ENCODE measurements around the gene TRIM39. TPM values are rescaled to one million over a fixed set of nuclear protein-coding genes. Genes with fewer than 3 reads are reported as not detected.

The TRIM39 gene
- total and polyA plus RNA-seq, 5 donors from 2014 or later: 5.2 to 39.2 (median 11.7) TPM

DNA sequence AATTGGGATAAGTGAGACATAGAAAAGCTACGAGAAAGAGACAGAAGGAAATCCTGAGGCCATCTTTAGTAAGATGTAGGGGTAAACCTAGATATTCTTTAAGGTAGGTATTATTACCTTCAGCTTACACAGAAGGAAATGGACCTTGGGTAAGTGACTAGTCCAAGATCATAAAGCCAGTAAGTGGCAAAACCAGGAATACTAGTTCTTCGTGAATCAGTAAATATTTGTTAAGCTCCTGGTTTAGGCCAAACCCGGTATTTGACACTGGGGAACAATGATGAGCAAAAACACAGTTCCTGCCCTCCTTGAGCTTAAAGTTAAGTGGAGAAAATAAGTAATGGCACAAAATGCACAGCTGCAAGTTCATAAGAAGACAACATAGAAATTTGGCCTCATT is 5.3 kb downstream of the TRIM39 start:
- Mint-ChIP-seq H3K4me3 (peak overlapping the region in 1 of 4 donors; percentile 16), H3K36me3 (peaks cover 46% of the 10 kb centered on the region), H3K4me1 (peaks cover 10 to 23% (median 15%) of the 10 kb centered on the region in 4 donors), H3K27ac (no peak overlapping the region), H3K27me3 (peaks cover 5% of the 10 kb centered on the region), H3K9me3 (no peaks in the 10 kb centered on the region)
- H3K4me3 ChIP-seq (ENCODE audit: low read depth, low read length): no peak overlapping the region
- no peaks in the 10 kb centered on the region for H3K9me3 ChIP-seq (ENCODE audit: control insufficient read depth in 2 of 2, low read length in 2 of 2)
- peaks cover 59% of the 10 kb centered on the region for H3K36me3 ChIP-seq (ENCODE audit: control insufficient read depth, insufficient read depth, low read length)
- H3K27me3 ChIP-seq (ENCODE audit: control insufficient read depth, insufficient read depth, low read length): no peaks in the 10 kb centered on the region
- no peaks in the 10 kb centered on the region for H3K4me1 ChIP-seq (ENCODE audit: control insufficient read depth, insufficient read depth, low read length, poor library complexity, severe bottlenecking)
- no peak for ATAC-seq (ENCODE audit: low read depth in 2 of 2)
- H3K27ac ChIP-seq (ENCODE audit: insufficient read depth, low read length, poor library complexity, severe bottlenecking): no peak overlapping the region
- no peak for DNase-seq

DNA sequence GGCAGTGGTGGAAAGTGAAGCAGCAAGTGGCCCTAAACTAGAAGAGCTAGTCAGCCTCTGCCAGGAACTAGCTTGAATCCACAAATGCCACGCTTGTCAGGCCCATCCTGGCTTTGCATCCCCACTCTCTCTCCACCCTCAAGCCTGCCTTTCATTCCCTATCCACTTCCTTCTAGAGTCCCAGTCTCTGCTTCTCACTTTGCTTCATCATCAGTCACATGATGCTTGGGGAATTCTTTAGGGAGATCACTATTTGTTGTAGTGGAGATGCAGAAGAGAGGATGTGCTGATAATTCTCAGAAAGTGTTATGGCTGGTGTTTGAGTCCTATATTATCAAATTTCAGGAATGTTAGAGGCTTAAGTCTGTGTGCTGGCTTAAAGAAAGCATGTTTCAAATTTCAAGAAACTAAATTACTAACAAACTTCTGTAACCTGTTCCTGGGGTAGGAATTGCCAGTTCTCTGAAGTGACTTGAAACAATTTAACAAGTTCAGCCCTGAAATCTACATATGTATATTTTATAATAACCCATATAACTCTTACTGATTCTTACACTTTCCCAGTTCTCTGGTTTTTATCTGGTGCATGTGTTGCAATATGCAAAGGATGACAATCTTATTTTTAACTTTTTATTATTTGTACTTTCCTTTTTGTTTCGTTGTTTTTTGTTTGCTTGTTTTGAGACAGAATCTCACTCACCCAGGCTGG is 7.5 kb downstream of the TRIM39 start:
- DNase-seq: no peak
- Mint-ChIP-seq H3K27me3 (peaks cover 5% of the 10 kb centered on the region), H3K4me3 (no peak overlapping the region), H3K27ac (no peak overlapping the region), H3K36me3 (peaks cover 38% of the 10 kb centered on the region), H3K4me1 (peaks cover 2 to 10% (median 4%) of the 10 kb centered on the region in 4 donors), H3K9me3 (no peaks in the 10 kb centered on the region)
- Histone ChIP-seq H3K4me1 (ENCODE audit: control insufficient read depth, insufficient read depth, low read length, poor library complexity, severe bottlenecking) (no peaks in the 10 kb centered on the region), H3K27ac (ENCODE audit: insufficient read depth, low read length, poor library complexity, severe bottlenecking) (no peak overlapping the region), H3K27me3 (ENCODE audit: control insufficient read depth, insufficient read depth, low read length) (no peaks in the 10 kb centered on the region), H3K36me3 (ENCODE audit: control insufficient read depth, insufficient read depth, low read length) (peaks cover 75% of the 10 kb centered on the region), H3K4me3 (ENCODE audit: low read depth, low read length) (no peak overlapping the region), H3K9me3 (ENCODE audit: control insufficient read depth in 2 of 2, low read length in 2 of 2) (no peaks in the 10 kb centered on the region)
- ATAC-seq (ENCODE audit: low read depth in 2 of 2): no peak

DNA sequence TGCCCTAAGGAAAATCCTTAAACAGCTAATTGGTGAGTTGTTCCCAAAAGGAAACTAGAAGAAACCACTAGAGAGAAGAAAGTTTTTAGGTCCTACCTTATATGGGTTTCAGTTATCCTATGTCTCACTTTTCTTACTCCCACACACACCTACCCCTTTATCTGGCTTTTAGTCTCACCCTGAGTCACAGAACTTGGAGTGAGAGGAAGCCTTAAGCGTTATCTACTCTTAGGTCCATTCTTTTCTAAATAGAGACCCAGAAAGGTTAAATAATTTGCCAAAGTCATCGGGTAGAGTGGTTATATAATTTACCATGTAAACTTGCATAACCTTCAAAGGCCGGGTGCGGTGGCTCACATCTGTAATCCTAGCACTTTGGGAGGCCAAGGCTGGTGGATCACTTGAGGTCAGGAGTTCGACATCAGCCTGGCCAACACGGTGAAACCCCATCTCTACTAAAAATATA is 13.9 kb downstream of the TRIM39 start:
- H3K4me1 Mint-ChIP-seq: peaks cover 0 to 11% (median 1%) of the 10 kb centered on the region in 4 donors
- H3K36me3 Mint-ChIP-seq: peaks cover 42% of the 10 kb centered on the region
- Histone ChIP-seq H3K9me3 (ENCODE audit: control insufficient read depth in 2 of 2, low read length in 2 of 2) (no peaks in the 10 kb centered on the region), H3K4me1 (ENCODE audit: control insufficient read depth, insufficient read depth, low read length, poor library complexity, severe bottlenecking) (peaks cover 4% of the 10 kb centered on the region), H3K36me3 (ENCODE audit: control insufficient read depth, insufficient read depth, low read length) (peaks cover 63% of the 10 kb centered on the region), H3K4me3 (ENCODE audit: low read depth, low read length) (no peak overlapping the region), H3K27ac (ENCODE audit: insufficient read depth, low read length, poor library complexity, severe bottlenecking) (no peak overlapping the region), H3K27me3 (ENCODE audit: control insufficient read depth, insufficient read depth, low read length) (no peaks in the 10 kb centered on the region)
- H3K27me3 Mint-ChIP-seq: no peaks in the 10 kb centered on the region
- no peaks in the 10 kb centered on the region for H3K9me3 Mint-ChIP-seq
- H3K27ac Mint-ChIP-seq: no peak overlapping the region
- DNase-seq (no peak), ATAC-seq (ENCODE audit: low read depth in 2 of 2) (no peak)
- H3K4me3 Mint-ChIP-seq: no peak overlapping the region

DNA sequence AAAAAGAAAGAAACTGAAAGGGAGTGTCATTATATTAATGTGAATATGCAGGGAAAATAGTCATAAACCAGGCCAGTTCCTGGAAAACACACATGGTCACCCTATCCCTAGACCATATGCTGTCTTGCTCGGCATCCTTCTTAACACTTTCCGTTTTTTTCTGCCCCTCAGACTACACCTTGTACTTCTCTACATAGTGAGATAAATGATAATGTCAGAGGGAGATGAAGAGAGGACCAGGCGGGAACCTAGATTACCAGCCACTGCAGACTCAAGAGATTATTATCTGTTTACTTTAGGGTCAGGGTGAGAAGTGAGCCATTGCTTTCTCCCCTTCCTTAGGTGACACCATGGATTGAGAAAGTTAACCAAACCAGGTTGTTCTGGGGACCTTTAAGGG is 14.5 kb downstream of the TRIM39 start:
- H3K27ac ChIP-seq (ENCODE audit: insufficient read depth, low read length, poor library complexity, severe bottlenecking): no peak overlapping the region
- Mint-ChIP-seq H3K27me3 (no peaks in the 10 kb centered on the region), H3K36me3 (peaks cover 41% of the 10 kb centered on the region), H3K4me1 (peaks cover 5 to 17% (median 7%) of the 10 kb centered on the region in 4 donors), H3K27ac (peak overlapping the region in 1 of 3 donors; percentile 73), H3K9me3 (no peaks in the 10 kb centered on the region), H3K4me3 (peak overlapping the region in 2 of 4 donors; percentile 31 to 54)
- DNase-seq (no peak), ATAC-seq (ENCODE audit: low read depth in 2 of 2) (no peak)
- no peak overlapping the region for H3K4me3 ChIP-seq (ENCODE audit: low read depth, low read length)
- peaks cover 9% of the 10 kb centered on the region for H3K4me1 ChIP-seq (ENCODE audit: control insufficient read depth, insufficient read depth, low read length, poor library complexity, severe bottlenecking)
- H3K9me3 ChIP-seq (ENCODE audit: control insufficient read depth in 2 of 2, low read length in 2 of 2): no peaks in the 10 kb centered on the region
- H3K27me3 ChIP-seq (ENCODE audit: control insufficient read depth, insufficient read depth, low read length): no peaks in the 10 kb centered on the region
- peaks cover 57% of the 10 kb centered on the region for H3K36me3 ChIP-seq (ENCODE audit: control insufficient read depth, insufficient read depth, low read length)

DNA sequence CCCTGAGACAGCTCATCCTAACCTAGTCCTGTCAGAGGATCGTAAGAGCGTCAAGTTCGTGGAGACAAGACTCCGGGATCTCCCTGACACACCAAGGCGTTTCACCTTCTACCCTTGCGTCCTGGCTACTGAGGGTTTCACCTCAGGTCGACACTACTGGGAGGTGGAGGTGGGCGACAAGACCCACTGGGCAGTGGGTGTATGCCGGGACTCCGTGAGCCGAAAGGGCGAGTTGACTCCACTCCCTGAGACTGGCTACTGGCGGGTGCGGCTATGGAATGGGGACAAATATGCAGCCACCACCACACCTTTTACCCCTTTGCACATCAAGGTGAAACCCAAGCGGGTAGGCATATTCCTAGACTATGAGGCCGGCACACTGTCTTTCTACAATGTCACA is 15.0 kb downstream of the TRIM39 start:
- peaks cover 40% of the 10 kb centered on the region for H3K36me3 Mint-ChIP-seq
- Histone ChIP-seq H3K27me3 (ENCODE audit: control insufficient read depth, insufficient read depth, low read length) (no peaks in the 10 kb centered on the region), H3K27ac (ENCODE audit: insufficient read depth, low read length, poor library complexity, severe bottlenecking) (no peak overlapping the region), H3K36me3 (ENCODE audit: control insufficient read depth, insufficient read depth, low read length) (peaks cover 55% of the 10 kb centered on the region), H3K4me3 (ENCODE audit: low read depth, low read length) (no peak overlapping the region), H3K9me3 (ENCODE audit: control insufficient read depth in 2 of 2, low read length in 2 of 2) (no peaks in the 10 kb centered on the region), H3K4me1 (ENCODE audit: control insufficient read depth, insufficient read depth, low read length, poor library complexity, severe bottlenecking) (peaks cover 9% of the 10 kb centered on the region)
- no peaks in the 10 kb centered on the region for H3K27me3 Mint-ChIP-seq
- H3K4me3 Mint-ChIP-seq: peak overlapping the region in 3 of 4 donors; percentile 21 to 54 (median 31)
- DNase-seq: no peak
- peaks cover 6 to 18% (median 7%) of the 10 kb centered on the region in 4 donors for H3K4me1 Mint-ChIP-seq
- no peak for ATAC-seq (ENCODE audit: low read depth in 2 of 2)
- H3K27ac Mint-ChIP-seq: peak overlapping the region in 1 of 3 donors; percentile 73
- H3K9me3 Mint-ChIP-seq: no peaks in the 10 kb centered on the region

DNA sequence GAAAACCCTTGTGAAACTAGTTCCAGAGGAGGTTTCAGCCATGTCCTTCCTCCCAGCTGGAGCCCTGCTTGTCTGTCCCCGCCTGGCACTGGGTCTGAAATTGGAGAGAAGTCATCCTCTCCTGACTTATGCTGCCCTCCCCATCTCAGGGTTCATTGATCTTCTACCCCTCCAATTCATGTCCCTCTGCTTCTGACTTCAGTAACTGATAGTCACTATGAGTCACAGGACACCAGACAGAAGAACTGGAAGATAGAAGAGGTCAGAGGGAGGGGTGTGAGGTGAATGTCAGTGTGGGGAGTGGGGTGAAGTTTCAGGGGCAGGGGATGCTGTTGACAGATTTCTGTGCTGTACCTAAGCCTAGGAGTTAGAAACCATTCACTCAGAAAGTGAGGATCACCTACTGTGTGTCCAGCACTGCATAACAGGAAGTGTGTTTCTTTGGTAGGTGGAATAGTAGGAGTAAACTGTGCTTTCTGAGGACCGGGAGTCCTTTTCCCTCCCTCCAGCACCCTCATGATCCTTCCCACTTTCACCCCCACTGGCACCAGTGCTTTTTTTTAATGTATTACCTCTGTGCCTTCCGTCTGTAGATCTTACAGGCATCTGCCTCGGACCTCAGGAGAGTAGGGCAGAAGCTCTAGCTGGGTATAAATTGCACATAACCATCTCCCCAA is 17.6 kb downstream of the TRIM39 start:
- no peaks in the 10 kb centered on the region for H3K27me3 Mint-ChIP-seq
- peaks cover 44% of the 10 kb centered on the region for H3K36me3 Mint-ChIP-seq
- Histone ChIP-seq H3K4me1 (ENCODE audit: control insufficient read depth, insufficient read depth, low read length, poor library complexity, severe bottlenecking) (peaks cover 9% of the 10 kb centered on the region), H3K9me3 (ENCODE audit: control insufficient read depth in 2 of 2, low read length in 2 of 2) (no peaks in the 10 kb centered on the region), H3K27me3 (ENCODE audit: control insufficient read depth, insufficient read depth, low read length) (no peaks in the 10 kb centered on the region), H3K36me3 (ENCODE audit: control insufficient read depth, insufficient read depth, low read length) (peaks cover 43% of the 10 kb centered on the region), H3K4me3 (ENCODE audit: low read depth, low read length) (peak overlapping the region; percentile 28), H3K27ac (ENCODE audit: insufficient read depth, low read length, poor library complexity, severe bottlenecking) (peak overlapping the region; percentile 87)
- H3K27ac Mint-ChIP-seq: peak overlapping the region; percentile 56 to 97 (median 84)
- ATAC-seq (ENCODE audit: low read depth in 2 of 2) (no peak), DNase-seq (no peak)
- no peaks in the 10 kb centered on the region for H3K9me3 Mint-ChIP-seq
- H3K4me1 Mint-ChIP-seq: peaks cover 7 to 27% (median 12%) of the 10 kb centered on the region in 4 donors
- peak overlapping the region; percentile 89 to 95 (median 94) for H3K4me3 Mint-ChIP-seq

DNA sequence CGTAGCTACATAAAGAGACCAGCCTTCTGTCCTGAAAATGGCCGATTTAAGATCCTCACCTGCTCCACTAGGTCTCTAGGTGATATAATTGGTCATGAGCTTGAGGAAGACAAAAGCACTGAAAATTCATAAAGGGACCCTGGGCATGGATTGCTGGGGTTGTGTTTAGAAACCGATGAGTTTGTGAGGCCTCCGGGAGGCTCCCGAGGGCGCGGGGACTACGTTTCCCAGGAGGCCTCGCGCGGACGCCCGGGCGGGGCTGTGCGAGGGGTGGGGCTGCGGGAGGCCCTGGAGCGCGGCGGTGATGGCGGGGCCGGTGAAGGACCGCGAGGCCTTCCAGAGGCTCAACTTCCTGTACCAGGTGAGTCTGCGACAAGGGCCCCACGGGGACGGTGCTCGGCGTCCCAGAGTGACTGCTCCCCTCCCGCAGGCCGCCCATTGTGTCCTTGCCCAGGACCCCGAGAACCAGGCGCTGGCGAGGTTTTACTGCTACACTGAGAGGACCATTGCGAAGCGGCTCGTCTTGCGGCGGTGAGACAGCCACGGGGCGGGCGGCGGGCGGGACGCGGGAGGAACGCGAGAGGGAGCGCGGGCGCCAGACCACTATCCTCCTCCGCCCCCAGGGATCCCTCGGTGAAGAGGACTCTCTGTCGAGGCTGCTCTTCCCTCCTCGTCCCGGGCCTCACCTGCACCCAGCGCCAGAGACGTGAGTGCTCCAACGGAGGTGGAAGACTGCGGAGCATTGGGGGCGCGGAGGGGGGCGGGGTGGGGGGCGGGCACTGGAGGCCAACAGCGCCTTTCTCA is 18.3 kb downstream of the TRIM39 start, which contains the start of gene RPP21:
Gene RPP21, plus strand, starts transcription at position 289 of the 804 bp plus-strand sequence. Its CDS starts 16 bp downstream, at position 305.
- no peaks in the 10 kb centered on the region for H3K9me3 ChIP-seq (ENCODE audit: control insufficient read depth in 2 of 2, low read length in 2 of 2)
- H3K36me3 Mint-ChIP-seq: peaks cover 39% of the 10 kb centered on the region
- DNase-seq (peak; percentile 78 to 92 (median 86)), ATAC-seq (ENCODE audit: low read depth in 2 of 2) (peak; percentile 99)
- H3K4me1 Mint-ChIP-seq: peaks cover 7 to 30% (median 12%) of the 10 kb centered on the region in 4 donors
- H3K4me3 Mint-ChIP-seq: peak within 1 kb of the TSS; percentile 89 to 95 (median 94)
- H3K27ac Mint-ChIP-seq: peak within 1 kb of the TSS; percentile 56 to 97 (median 84)
- no peaks in the 10 kb centered on the region for H3K27me3 Mint-ChIP-seq
- peak within 1 kb of the TSS; percentile 87 for H3K27ac ChIP-seq (ENCODE audit: insufficient read depth, low read length, poor library complexity, severe bottlenecking)
- peak within 1 kb of the TSS; percentile 65 for H3K4me3 ChIP-seq (ENCODE audit: low read depth, low read length)
- H3K27me3 ChIP-seq (ENCODE audit: control insufficient read depth, insufficient read depth, low read length): no peaks in the 10 kb centered on the region
- H3K4me1 ChIP-seq (ENCODE audit: control insufficient read depth, insufficient read depth, low read length, poor library complexity, severe bottlenecking): peaks cover 9% of the 10 kb centered on the region
- peaks cover 36% of the 10 kb centered on the region for H3K36me3 ChIP-seq (ENCODE audit: control insufficient read depth, insufficient read depth, low read length)
- no peaks in the 10 kb centered on the region for H3K9me3 Mint-ChIP-seq
